NB4 (cell line): Measurements from ENCODE around the gene ZNF681.

Experiments
- DNase-seq: peaks from one replicate; pipeline ENCODE4 v3.0.0; 2010; ENCODE audit warnings: low read depth
- H3K4me3 ChIP-seq: one replicate; pipeline ENCODE4 v1.5.1; 2011; ENCODE audit warnings: mild to moderate bottlenecking, low read depth, low read length, moderate library complexity
- CTCF ChIP-seq: IDR thresholded peaks from one replicate; pipeline ENCODE4 v1.5.1; 2012; ENCODE audit warnings: low read depth, low read length
- MAX ChIP-seq: IDR thresholded peaks from 2 replicates; pipeline ENCODE4 v1.6.1; 2011; ENCODE audit warnings: low read depth, low read length
- MYC ChIP-seq: IDR thresholded peaks from 2 replicates; pipeline ENCODE4 v1.6.1; 2011; ENCODE audit warnings: low read depth, low read length
- POLR2A ChIP-seq: IDR thresholded peaks from 2 replicates; pipeline ENCODE4 v1.6.1; 2011; ENCODE audit warnings: mild to moderate bottlenecking; ENCODE audit not compliant: insufficient read length; ENCODE audit errors: extremely low read depth

Gene ZNF681

GRCh38 chr19:23771316-23771715 lies 12.6 kb upstream of the ZNF681 start:
- TF ChIP-seq POLR2A, result no peak
- TF ChIP-seq MYC, result no peak
- TF ChIP-seq CTCF, result no peak
- TF ChIP-seq MAX, result no peak
- no peak overlapping the region for H3K4me3 ChIP-seq
- DNase-seq, result no peak

GRCh38 chr19:23770672-23771250 lies 12.1 kb upstream of the ZNF681 start:
- TF ChIP-seq MAX (no peak), MYC (no peak), CTCF (no peak), POLR2A (no peak)
- DNase-seq, result no peak
- H3K4me3 ChIP-seq, result no peak overlapping the region

GRCh38 chr19:23769691-23770468 lies 11.2 kb upstream of the ZNF681 start:
- no peak for DNase-seq
- TF ChIP-seq CTCF (no peak), MAX (no peak), MYC (no peak), POLR2A (no peak)
- no peak overlapping the region for H3K4me3 ChIP-seq

- H3K4me3 ChIP-seq, result no peak overlapping the region
- no peak for TF ChIP-seq POLR2A
- no peak for TF ChIP-seq MAX
- no peak for TF ChIP-seq CTCF
Observed at GRCh38 chr19:23766951-23767350, 8.3 kb upstream of the ZNF681 start.

GRCh38 chr19:23764781-23765180 lies 6.1 kb upstream of the ZNF681 start:
- DNase-seq, result no peak
- TF ChIP-seq CTCF, result no peak
- no peak overlapping the region for H3K4me3 ChIP-seq

More at GRCh38 chr19:23766951-23767350, 8.3 kb upstream of the ZNF681 start:
- no peak for DNase-seq
